AG04449 (cell line): Measurements from ENCODE around the gene MMP3.
A peak's percentile ranks its signal among the peaks of the same experiment; 100 is the strongest.

ENCODE experiments used
- CTCF ChIA-PET: fragments of 350-600 bp; formaldehyde crosslinking; extraction: SDS; loops from one replicate; lab custom pipeline; 2021; ENCODE audit warnings: antibody characterized with exemption; lab: Yijun Ruan, JAX
- POLR2A ChIA-PET: fragments of 400-600, 350-600 bp; formaldehyde crosslinking; extraction: SDS; loops from one replicate; lab custom pipeline; 2020; ENCODE audit warnings: antibody characterized with exemption, inconsistent platforms; lab: Yijun Ruan, JAX
- DNase-seq: peaks from one replicate; pipeline ENCODE4 v3.0.0-alpha.2; 2010; ENCODE audit warnings: low read depth, low spot score
- H3K4me3 ChIP-seq: 2 replicates; pipeline ENCODE4 v1.5.1; 2011; ENCODE audit warnings: low read depth, mild to moderate bottlenecking, control low read depth, low read length
- TF ChIP-seq, protein P1 (sequence below): IDR thresholded peaks from one replicate; pipeline ENCODE4 v1.5.1; 2011; ENCODE audit warnings: mild to moderate bottlenecking, moderate library complexity, low read length, control low read depth, inconsistent platforms; ENCODE audit not compliant: insufficient read depth; ENCODE audit errors: missing control alignments

Gene MMP3

DNA sequence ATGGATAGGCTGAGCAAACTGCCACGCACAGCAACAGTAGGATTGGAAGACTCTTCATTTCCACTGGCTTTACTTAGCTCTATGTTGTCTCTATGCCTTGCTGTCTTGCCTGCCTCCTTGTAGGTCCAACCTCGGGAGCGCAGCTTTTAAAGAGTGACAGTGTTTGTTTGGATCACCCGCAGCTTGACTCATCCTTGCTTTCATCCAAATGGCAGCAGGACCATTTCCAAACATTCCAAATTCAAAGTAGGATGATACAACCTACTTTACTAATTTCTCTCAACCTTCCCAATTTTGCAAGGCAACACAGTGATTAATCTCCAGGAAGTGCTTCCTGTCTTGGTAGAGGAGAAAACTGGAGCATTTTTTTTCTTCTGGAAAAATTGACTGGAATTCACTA, at the start of gene MMP3:
TSS of gene MMP3 (minus strand) at position 121 of the 400 bp plus-strand sequence. CDS start at position 58, 63 bp downstream.
- CTCF ChIA-PET: interaction anchor here (1.3 to 3.3 kb wide), 4 partner anchors 9 to 71 kb away, joined by 4 to 18 read pairs (median 4); no protein-coding TSS in a partner anchor
- no peak within 1 kb of the TSS for H3K4me3 ChIP-seq
- POLR2A ChIA-PET: no interaction called here
- TF ChIP-seq, protein P1, sequence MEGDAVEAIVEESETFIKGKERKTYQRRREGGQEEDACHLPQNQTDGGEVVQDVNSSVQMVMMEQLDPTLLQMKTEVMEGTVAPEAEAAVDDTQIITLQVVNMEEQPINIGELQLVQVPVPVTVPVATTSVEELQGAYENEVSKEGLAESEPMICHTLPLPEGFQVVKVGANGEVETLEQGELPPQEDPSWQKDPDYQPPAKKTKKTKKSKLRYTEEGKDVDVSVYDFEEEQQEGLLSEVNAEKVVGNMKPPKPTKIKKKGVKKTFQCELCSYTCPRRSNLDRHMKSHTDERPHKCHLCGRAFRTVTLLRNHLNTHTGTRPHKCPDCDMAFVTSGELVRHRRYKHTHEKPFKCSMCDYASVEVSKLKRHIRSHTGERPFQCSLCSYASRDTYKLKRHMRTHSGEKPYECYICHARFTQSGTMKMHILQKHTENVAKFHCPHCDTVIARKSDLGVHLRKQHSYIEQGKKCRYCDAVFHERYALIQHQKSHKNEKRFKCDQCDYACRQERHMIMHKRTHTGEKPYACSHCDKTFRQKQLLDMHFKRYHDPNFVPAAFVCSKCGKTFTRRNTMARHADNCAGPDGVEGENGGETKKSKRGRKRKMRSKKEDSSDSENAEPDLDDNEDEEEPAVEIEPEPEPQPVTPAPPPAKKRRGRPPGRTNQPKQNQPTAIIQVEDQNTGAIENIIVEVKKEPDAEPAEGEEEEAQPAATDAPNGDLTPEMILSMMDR: no peak
- no peak for DNase-seq

DNA sequence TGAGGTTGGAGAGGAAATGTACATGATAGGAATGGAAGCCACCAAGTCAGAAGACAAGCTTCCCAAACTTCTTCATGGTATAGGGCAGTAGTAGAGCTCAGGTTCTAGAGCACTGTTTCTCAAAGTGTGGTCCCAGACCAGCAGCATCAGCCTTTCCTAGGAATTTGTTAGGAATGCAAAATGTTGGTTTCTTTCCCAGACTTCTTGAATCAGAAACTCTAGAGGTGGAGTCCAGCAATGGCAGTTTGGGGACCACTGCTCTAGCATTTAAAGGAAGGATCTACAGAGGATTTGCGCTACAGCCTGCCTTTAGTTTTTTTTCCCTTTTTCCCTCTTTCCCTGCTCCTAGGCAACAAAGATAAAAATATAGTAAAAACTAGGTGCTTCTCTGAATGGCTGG, 48.3 kb upstream of the MMP3 start:
- TF ChIP-seq, protein P1: no peak
- no peak for DNase-seq
- POLR2A ChIA-PET: interaction anchor here (1.0 kb wide), 1 partner anchor 9 kb away, joined by 3 read pairs; no protein-coding TSS in a partner anchor
- CTCF ChIA-PET: interaction anchor here (1.1 to 3.7 kb wide), 4 partner anchors 16 to 158 kb away, joined by 4 to 14 read pairs (median 8); partner anchors contain the start of gene MMP12
- no peak overlapping the region for H3K4me3 ChIP-seq

DNA sequence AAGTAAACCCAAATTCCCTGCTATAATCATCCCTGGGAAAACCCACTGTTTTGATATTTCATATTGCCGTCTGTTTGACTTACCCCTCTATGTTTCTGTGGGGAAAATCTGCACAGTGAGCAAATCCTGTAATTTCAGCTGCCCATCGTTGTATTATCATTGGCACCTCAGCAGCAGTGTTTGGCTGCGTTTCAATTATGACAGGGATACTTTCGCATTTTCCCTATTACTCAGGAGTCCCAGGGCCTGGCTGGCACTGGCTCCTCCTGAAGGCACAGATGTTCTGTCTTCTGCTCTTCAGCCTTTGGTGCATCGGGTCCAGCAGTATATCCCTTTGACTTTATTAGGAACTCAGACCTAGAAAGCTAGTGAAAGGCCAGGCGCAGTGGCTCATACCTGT, 43.6 kb upstream of the MMP3 start:
- ChIA-PET CTCF (interaction anchor here (1.2 to 2.4 kb wide), 2 partner anchors 28 to 55 kb away, joined by 3 to 8 read pairs; no protein-coding TSS in a partner anchor), POLR2A (no interaction called here)
- TF ChIP-seq, protein P1: no peak
- no peak overlapping the region for H3K4me3 ChIP-seq
- no peak for DNase-seq

DNA sequence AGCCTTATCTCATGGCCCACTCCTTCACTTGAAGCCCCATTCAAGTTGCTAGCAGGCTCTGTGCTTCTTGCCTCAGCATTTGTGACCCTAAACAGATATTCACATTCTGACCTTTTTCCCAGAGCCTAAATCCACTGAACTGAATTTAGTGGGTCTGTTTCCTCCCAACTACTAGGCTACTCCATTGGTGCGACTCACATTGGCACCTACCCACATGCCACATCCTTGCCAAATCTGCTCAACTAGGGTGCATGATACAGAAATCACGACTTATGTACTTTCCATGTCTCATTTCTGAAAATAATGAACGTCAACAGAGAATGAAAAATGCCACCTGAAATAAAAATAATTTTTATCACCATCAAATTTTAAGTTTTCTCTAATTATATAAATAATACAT, 39.7 kb upstream of the MMP3 start:
- ChIA-PET CTCF (interaction anchor here (1.0 to 1.4 kb wide), 2 partner anchors 32 to 80 kb away, joined by 3 to 5 read pairs; no protein-coding TSS in a partner anchor), POLR2A (interaction anchor here (0.7 kb wide), 1 partner anchor 9 kb away, joined by 3 read pairs; no protein-coding TSS in a partner anchor)

DNA sequence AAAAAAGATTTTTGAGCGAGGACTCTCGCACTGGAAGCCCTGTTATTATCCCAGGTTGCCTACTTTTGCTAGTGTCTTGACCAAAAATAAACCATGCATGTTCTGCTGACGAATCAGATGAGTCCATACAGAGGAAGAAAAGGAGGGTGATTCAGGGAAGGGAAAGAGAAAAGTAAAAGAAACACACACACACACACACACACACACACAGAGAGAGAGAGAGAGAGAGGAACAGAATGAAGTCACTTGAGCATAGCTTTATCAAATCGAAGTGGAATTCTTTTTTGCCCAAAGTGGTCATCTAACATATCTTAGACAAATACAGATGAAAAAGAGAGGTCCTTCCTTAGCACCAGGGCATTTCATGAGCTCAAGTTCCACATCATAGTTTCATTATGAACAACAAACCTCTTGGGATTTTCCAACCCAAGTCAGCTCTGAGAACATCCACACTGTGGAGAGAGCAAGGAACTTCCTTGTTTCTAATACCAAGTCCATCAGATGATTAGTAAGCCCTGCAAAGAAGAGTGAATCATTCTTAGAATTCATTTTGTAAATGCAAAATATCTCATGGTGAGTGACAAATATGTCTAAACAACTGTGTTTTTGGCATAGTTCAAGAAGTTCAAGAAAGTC, 39.1 kb upstream of the MMP3 start:
- TF ChIP-seq, protein P1: no peak
- H3K4me3 ChIP-seq: no peak overlapping the region
- CTCF ChIA-PET: interaction anchor here (1.0 kb wide), 1 partner anchor 80 kb away, joined by 3 read pairs; no protein-coding TSS in a partner anchor
- peak; percentile 79 for DNase-seq
- POLR2A ChIA-PET: interaction anchor here (0.7 kb wide), 1 partner anchor 10 kb away, joined by 3 read pairs; no protein-coding TSS in a partner anchor

More for the DNA sequence above, 39.7 kb upstream of the MMP3 start:
- DNase-seq: no peak
- TF ChIP-seq, protein P1: no peak
- H3K4me3 ChIP-seq: no peak overlapping the region

DNA sequence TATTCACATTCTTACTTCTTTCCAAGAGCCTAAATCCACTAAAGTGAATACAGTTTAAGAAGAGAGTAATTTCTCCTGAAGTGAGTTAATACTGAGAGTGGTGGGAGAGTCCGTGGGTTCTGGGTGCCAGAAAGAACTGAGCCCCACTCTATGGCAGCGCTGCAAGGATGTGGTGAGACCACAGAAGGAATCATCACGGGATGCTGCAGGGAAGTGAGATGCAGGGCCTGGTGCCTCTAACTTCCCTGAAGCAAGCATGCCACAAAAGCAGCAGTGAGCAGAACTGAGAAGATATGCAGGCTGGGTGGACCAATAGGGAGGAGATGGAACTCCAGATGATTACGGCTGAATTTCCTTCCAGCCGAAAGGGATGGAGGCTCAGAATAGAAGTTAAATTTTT, 36.4 kb upstream of the MMP3 start:
- CTCF ChIA-PET: no interaction called here
- DNase-seq: no peak
- POLR2A ChIA-PET: no interaction called here
- TF ChIP-seq, protein P1: no peak
- H3K4me3 ChIP-seq: no peak overlapping the region
